SH-SY5Y (cell line): ENCODE data around the gene SLC1A3.

Experiments
- GATA2 ChIP-seq: IDR thresholded peaks from 2 replicates; pipeline ENCODE4 v1.6.1; 2011; ENCODE audit warnings: mild to moderate bottlenecking, low read depth, low read length
- GATA3 ChIP-seq: IDR thresholded peaks from 2 replicates; pipeline ENCODE4 v1.6.1; 2011; ENCODE audit warnings: low read depth, mild to moderate bottlenecking, low read length, moderate library complexity

GRCh38 chr5:36638056-36638455, 31.6 kb downstream of the SLC1A3 start:
- TF ChIP-seq GATA2, result no peak
- TF ChIP-seq GATA3, result no peak
